COLO829 (cell line): ENCODE results near the gene MGMT.
A peak's percentile ranks its signal among the peaks of the same experiment; 100 is the strongest.
"Not testable (repeated sequence)": the region's sequence is repeated elsewhere in the genome, so short reads cannot be mapped to it uniquely, and the experiment has no call there.

ENCODE experiments used
- DNase-seq: peaks from one replicate; pipeline ENCODE4 v3.0.0; 2012; ENCODE audit warnings: low spot score

The MGMT gene

GRCh38 chr10:129466703-129467358 lies at the start of gene MGMT:
TSS of gene MGMT (plus strand) at chr10:129467241.
- peak; percentile 91 for DNase-seq

GRCh38 chr10:129417870-129418269 lies 49.2 kb upstream of the MGMT start:
- DNase-seq = no peak

- DNase-seq = no peak
Measured at GRCh38 chr10:129418496-129419225, 48.4 kb upstream of the MGMT start.

- no peak for DNase-seq
Measured at GRCh38 chr10:129419397-129419796, 47.6 kb upstream of the MGMT start.

GRCh38 chr10:129421399-129422010 lies 45.5 kb upstream of the MGMT start:
- no peak for DNase-seq

- no peak for DNase-seq
Measured at GRCh38 chr10:129424978-129425377, 42.1 kb upstream of the MGMT start.

GRCh38 chr10:129426606-129427005 lies 40.4 kb upstream of the MGMT start:
- DNase-seq = no peak

- no peak for DNase-seq
Measured at GRCh38 chr10:129433266-129433665, 33.8 kb upstream of the MGMT start.

- DNase-seq = not testable (repeated sequence)
Measured at GRCh38 chr10:129435724-129436123, 31.3 kb upstream of the MGMT start.

- DNase-seq = no peak
Measured at GRCh38 chr10:129438024-129438423, 29.0 kb upstream of the MGMT start.

- no peak for DNase-seq
Measured at GRCh38 chr10:129440247-129440646, 26.8 kb upstream of the MGMT start.

GRCh38 chr10:129440722-129441316 lies 26.2 kb upstream of the MGMT start:
- no peak for DNase-seq

- no peak for DNase-seq
Measured at GRCh38 chr10:129441372-129442009, 25.6 kb upstream of the MGMT start.

GRCh38 chr10:129442866-129443265 lies 24.2 kb upstream of the MGMT start:
- DNase-seq = no peak

- DNase-seq = no peak
Measured at GRCh38 chr10:129444359-129444758, 22.7 kb upstream of the MGMT start.

- no peak for DNase-seq
Measured at GRCh38 chr10:129445436-129446182, 21.4 kb upstream of the MGMT start.

GRCh38 chr10:129446183-129446581 lies 20.9 kb upstream of the MGMT start:
- no peak for DNase-seq

- no peak for DNase-seq
Measured at GRCh38 chr10:129447486-129447885, 19.6 kb upstream of the MGMT start.

- DNase-seq = no peak
Measured at GRCh38 chr10:129448086-129448485, 19.0 kb upstream of the MGMT start.

- DNase-seq = no peak
Measured at GRCh38 chr10:129448539-129448938, 18.5 kb upstream of the MGMT start.

- no peak for DNase-seq
Measured at GRCh38 chr10:129449893-129450292, 17.1 kb upstream of the MGMT start.

GRCh38 chr10:129450391-129450790 lies 16.6 kb upstream of the MGMT start:
- no peak for DNase-seq
